Peyer's patch (tissue), 4 donors: ENCODE data around the gene SCAMP2.

Source experiments
- CTCF ChIP-seq, 6 experiments: fragments of 450-650 bp in 4 of 6; fragments of 200-600 bp in 2 of 6; sonication (generic) in 1 of 6; IDR thresholded peaks; one replicate each; pipeline ENCODE4 v1.5.1; 2017 to 2019; ENCODE audit warnings: antibody characterized with exemption in 6 of 6, mild to moderate bottlenecking in 3 of 6, moderate library complexity in 1 of 6
- POLR2A ChIP-seq, 2 donors: fragments of 450-650 bp; IDR thresholded peaks; one replicate each; pipeline ENCODE4 v1.5.1; 2017; ENCODE audit warnings: antibody characterized with exemption in 2 of 2, mild to moderate bottlenecking in 2 of 2, moderate library complexity in 2 of 2

- TF ChIP-seq POLR2A (IDR thresholded peaks at IDR 0.05) (no peak), CTCF (IDR thresholded peaks at IDR 0.05) (no peak)
Observed at GRCh38 chr15:74826921-74827320, 46.2 kb downstream of the SCAMP2 start.
